OCI-M1 (cell line): ENCODE data around the gene RBBP6.
"Not testable (repeated sequence)": the region's sequence is repeated elsewhere in the genome, so short reads cannot be mapped to it uniquely, and the experiment has no call there.

ENCODE experiments used
- DNase-seq: peaks from one replicate; lab custom pipeline; 2025; lab: John Stamatoyannopoulos, UW

The RBBP6 gene, protein sequence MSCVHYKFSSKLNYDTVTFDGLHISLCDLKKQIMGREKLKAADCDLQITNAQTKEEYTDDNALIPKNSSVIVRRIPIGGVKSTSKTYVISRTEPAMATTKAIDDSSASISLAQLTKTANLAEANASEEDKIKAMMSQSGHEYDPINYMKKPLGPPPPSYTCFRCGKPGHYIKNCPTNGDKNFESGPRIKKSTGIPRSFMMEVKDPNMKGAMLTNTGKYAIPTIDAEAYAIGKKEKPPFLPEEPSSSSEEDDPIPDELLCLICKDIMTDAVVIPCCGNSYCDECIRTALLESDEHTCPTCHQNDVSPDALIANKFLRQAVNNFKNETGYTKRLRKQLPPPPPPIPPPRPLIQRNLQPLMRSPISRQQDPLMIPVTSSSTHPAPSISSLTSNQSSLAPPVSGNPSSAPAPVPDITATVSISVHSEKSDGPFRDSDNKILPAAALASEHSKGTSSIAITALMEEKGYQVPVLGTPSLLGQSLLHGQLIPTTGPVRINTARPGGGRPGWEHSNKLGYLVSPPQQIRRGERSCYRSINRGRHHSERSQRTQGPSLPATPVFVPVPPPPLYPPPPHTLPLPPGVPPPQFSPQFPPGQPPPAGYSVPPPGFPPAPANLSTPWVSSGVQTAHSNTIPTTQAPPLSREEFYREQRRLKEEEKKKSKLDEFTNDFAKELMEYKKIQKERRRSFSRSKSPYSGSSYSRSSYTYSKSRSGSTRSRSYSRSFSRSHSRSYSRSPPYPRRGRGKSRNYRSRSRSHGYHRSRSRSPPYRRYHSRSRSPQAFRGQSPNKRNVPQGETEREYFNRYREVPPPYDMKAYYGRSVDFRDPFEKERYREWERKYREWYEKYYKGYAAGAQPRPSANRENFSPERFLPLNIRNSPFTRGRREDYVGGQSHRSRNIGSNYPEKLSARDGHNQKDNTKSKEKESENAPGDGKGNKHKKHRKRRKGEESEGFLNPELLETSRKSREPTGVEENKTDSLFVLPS (N-terminal part only)

DNA sequence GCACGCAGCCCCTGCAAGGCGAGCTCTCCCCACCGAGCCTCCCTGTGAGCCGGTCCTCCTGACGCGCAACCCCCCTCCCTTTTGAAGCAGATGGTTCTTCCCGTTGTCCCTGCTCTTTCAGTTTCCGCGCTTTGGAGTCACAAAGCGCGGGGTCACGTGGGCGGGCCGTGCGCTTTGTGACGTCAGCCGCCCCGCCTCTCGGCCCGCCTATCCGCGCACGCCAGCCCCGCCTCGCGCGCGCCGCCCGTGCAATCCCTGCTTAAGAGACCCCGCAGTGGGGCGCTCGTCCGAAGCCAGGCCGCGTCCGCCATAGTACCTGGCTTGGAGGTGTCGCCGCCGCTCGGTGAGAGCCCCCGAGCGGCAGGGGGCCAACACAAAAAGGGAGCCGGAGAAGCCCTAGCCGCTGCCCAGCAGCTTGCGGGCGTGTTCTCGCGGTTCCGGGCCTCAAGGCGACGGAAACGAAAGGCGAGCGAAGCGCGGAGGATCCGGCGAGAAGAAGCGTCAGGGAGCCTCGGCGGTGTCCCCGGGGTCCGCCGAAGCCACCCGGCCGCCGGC is at the start of gene RBBP6:
Gene RBBP6, plus strand, starts transcription at position 272 of the 555 bp plus-strand sequence. CDS start 1,061 bp downstream, outside the sequence.
- peak; percentile 97 for DNase-seq

DNA sequence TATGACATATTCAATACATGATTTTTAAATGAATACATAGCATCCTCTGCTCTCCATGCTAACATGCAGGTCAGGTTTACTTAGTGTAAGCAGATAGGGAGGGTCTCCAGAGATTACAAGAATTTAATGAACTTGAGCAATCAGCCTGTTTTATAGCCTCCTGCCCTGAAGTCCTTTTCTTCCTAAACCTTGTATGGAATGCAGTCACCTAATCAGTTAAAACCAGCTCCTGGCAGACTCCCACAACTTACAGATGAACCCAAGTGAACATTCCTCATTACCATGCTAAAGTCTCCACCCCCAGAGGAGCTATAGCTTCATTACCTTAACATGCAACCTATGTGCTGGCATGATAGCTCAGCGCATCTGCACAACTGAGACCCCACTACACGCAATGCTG is 48.5 kb upstream of the RBBP6 start:
- no peak for DNase-seq

DNA sequence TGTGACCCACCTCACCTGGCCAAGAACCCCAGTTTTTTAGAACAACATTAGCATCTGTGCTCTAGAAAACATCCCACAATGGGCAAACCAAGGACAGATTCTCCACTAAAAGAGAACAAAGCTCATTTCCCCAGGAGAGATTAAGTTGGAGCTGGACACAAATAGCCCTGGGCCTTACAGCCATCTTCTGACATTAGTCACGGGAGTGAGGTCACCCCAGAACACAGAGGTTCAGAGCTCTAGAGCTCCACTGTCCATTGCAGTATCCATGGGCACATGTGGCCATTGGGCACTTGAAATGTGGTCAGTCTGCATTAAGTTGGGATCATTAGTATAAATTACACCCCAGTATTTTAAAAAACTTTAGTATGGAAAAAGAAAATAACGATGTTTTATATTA is 47.6 kb upstream of the RBBP6 start:
- DNase-seq: no peak

DNA sequence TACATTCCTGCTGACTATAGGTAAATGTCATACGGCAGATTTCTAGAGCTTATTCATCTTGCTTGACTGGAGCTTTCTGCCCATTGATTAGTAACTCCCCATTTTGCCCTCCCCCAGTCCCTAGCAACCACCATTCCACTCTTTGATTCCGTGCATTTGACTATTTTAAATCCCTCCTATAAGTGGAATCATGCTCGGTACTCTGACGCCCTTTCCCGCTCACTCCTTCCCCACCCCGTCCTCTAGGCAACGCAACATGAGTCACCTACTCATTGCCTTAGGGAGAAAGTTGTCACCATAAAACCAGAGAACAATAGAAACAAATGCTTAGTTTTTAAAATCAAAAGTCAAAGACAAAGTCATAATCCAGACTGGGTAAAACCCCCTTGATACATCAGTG is 45.5 kb upstream of the RBBP6 start:
- no peak for DNase-seq

DNA sequence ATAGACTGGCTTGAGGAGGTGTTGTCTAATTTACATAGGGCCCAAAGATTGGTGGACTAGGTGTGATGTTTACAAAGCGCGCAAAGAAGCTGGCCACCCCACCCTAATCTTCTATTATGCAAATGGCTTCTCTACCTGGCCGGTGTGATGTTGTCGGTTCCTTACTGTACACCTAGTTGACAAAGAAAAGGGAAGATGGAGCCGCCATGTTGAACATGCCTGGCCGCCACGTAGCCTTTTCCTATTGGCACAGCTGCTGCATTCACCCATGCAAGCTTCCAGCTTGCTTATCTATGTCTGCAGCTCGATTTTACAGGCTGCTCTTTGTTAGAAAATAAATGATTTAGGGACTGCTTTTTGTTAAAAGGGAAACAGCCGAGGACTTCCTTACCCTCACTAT is 44.2 kb upstream of the RBBP6 start:
- not testable (repeated sequence) for DNase-seq

DNA sequence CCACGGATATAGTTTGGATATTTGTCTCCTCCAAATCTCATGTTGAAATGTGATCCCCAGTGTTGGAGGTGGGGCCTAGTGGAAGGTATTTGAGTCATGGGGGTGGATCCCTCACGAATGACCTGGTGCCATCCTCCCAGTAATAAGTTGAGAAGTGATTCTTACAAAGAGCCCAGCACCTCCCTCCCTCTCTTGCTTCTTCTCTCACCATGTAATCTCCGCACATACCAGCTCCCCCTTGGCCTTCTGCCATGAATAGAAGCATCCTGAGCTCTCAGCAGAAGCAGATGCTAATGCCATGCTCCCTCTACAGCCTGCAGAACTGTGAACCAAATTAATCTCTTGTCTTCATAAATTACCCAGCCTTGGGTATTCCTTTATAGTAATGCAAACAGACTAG is 41.9 kb upstream of the RBBP6 start:
- DNase-seq: no peak

DNA sequence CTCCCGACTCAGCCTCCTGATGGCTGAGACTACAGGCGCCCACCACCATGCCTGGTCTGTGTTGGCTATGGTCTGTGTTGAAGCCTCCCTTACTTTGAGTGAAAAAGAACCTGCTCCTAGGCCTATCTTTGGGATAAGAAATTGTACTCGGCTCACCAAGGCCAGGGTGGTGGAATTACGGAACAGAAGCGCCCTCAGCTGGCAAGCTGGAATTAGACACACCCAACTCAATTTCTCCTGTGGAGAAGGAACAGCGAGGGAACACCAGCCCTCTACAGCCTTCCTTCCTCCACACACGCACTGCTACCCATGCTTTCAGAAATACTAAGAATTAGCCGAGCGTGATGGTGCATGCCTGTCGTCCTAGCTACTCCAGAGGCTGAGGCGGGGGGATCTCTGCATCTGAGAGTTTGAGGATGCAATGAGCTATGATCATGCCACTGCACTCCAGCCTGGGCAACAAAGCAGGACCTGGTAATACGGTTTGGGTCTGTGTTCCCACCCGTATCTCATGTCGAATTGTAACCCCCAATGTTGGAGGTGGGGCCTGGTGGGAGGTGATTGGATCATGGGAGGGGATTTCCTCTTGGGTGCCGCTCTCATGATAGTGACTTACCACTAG is 40.1 kb upstream of the RBBP6 start:
- peak; percentile 80 for DNase-seq

DNA sequence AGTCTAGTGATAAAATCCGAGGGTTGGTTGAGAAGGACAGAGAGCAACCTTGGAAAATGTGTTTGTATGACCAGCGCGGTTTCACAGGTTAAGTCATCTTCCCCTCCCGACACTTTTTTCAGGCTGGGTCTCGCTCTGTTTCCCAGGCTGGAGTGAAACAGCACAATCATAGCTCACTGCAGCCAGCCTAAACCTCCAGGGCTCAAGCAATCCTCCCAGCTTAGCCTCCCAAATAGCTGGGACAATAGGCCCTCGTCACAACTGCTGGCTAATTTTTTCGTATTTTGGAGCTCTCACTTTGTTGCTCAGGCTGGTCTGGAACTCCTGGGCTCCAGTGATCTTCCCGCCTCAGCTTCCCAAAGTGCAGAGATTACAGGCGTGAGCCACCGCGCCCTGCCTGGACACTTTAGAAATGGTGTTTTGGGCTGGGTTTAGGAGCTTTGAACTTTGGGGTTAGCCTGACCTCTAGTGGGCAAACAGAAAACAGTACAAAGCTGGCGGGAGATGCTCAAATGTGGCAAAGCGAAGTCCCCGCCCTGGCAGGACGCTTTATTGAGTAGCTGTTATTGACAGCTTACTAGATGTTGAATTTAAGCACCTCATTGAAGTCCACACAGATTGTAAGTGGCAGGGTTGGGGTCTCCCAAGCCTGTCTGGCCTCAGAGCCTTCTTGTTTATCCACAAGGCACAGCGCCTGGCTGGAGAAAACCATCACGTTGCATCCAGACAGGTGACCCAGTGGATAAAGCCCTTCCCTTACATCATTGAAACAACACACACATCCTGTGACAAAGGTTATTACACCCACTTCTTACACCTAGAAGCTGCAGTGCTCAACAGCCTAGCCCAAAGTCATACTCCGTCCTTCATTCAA is 34.7 kb upstream of the RBBP6 start:
- DNase-seq: peak; percentile 78

DNA sequence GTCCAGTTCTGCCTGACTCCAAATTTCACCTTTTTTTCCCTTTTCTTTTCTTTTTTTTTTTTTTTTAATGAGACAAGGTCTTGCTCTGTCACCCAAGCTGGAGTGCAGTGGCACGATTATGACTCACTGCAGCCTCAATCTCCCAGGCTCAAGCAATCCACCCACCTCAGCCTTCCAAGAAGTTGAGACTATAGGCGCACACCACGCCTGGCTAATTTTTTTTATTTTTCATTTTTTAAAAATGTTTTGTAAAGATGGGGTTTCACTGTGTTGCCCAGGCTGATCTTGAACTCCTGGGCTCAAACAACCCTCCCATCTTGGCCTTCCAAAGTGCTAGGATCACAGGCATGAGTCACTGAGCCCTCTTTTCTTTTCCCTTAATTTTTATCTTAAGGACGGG is 33.4 kb upstream of the RBBP6 start:
- peak; percentile 30 for DNase-seq

DNA sequence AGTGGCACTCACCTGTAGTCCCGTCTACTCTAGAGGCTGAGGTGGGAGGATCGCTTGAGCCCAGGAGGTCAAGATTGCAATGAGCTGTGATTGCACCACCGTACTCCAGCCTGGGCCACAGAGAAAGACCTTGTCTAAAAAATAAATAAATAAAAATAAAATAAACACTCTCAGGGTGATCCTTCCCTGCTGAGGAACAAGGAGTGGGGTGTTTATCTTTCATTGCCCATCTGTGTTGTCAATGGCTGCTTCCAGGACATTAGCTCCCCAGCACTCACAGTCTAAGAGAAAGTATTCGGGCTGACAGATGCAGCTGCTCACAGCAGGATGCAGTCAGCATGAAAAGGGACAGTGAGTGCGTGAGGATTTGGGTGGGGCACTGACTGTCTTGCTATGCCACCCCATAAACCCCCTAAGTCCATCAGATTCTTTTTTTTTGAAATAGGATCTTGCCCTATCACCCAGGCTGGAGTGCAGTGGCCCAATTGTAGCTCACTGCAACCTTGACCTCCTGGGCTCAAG is 31.3 kb upstream of the RBBP6 start:
- DNase-seq: no peak

DNA sequence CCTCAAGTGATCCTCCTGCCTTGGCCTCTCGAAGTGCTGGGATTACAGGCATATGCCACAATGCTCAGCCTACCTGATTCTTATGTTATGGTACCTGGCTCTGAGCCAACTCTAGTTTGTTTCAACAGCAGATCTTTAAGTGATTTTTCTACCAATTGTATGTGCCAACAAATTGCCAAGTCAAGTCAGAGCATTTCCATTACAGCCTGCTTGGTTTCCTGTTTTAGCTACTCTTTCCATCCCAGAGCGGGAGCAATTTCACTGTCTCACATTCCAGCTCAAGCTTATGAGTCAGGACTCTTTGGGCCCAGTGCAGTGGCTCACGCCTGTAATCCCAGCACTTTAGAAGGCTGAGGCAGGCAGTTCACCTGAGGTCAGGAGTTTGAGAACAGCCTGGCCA is 30.8 kb upstream of the RBBP6 start:
- no peak for DNase-seq

DNA sequence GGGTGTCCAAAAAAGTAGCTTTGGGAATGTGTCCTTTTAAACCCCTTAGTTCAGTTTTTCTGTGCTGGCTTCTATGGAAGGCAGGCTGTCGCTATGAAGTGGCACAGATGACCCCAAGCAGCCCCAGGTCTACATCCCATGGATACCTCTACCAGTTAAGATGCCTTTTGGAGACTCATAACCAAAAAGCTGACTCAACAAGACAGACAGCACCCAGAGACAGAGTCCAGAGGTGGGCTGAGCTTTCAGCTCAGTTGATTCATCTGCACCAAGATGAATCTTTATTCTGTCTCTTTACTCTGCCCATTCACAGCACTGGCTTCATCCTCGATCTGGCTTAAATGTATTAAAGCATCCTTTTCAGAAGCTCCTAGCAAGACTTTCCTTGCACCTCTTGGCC is 29.8 kb upstream of the RBBP6 start:
- no peak for DNase-seq

DNA sequence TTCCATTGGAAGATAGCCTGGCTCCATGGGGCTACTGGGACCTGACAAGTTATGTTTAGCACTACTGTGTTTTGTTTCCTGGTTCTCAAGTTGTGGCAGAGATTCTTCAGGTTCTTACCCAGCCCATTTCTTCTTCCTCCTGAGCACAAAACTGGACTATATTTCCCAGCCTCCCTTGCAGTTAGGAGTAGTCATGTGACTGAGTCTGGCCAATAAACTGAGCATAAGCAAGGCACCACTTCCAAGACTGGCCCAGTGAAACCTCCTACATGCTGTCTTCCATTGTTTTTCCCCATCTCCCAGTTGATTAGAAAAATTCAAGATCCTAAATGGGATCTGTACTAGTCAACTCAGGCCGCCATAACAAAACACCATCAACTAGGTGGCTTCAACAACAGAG is 28.2 kb upstream of the RBBP6 start:
- DNase-seq: no peak

DNA sequence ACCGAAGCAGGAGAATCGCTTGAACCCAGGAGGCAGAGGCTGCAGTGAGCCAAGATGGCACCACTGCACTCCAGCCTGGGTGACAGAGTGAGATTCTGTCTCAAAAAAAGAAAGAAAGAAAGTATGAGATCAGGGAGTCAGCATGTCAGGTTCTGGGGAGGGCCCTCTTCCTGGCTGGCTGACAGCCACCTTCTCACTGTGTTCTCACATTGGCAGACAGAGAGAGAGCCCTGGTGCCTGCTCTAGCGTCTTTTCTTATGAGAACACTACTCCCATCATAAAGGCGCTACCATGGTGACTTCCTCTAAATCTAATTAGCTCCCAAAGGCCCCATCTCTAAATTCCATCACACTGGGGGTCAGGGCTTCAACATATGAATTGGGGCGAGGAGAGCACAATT is 27.6 kb upstream of the RBBP6 start:
- DNase-seq: no peak

DNA sequence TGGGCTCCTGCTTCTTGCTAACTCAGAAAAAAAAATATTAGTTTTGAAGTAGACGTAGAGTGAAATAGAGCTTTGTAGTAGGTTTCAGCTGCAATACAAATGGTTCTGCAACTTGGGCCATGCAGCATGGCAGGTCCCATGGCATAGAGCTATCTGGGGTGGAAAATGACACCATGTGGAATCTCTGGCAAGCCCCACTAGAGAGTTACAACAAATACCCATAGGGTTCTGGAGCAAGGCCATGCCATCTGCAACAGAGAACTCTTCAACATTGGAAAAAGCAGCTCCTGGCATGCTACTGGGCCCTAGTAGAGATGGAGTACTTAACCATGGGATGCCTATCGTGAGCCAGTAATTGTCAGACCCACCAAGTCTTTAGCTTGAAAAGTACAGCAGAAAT is 25.3 kb upstream of the RBBP6 start:
- no peak for DNase-seq

DNA sequence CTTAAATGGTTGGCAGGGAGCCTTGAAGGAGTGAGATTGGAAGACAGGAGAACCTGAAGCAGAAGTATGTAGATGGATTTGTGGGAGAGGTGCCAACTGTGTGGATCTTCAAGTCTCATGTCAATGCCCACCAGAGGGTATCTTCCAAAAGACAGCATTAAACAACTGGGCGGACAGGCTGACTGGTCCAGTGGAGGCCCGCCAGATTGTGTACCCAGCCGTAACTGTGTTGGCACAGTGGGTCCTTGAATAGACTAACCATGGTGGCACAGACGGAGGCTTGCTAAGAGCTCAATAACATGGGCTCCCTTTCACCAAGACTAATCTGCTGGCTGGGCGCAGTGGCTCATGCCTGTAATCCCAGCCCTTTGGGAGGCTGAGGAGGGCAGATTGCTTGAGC is 24.2 kb upstream of the RBBP6 start:
- no peak for DNase-seq

DNA sequence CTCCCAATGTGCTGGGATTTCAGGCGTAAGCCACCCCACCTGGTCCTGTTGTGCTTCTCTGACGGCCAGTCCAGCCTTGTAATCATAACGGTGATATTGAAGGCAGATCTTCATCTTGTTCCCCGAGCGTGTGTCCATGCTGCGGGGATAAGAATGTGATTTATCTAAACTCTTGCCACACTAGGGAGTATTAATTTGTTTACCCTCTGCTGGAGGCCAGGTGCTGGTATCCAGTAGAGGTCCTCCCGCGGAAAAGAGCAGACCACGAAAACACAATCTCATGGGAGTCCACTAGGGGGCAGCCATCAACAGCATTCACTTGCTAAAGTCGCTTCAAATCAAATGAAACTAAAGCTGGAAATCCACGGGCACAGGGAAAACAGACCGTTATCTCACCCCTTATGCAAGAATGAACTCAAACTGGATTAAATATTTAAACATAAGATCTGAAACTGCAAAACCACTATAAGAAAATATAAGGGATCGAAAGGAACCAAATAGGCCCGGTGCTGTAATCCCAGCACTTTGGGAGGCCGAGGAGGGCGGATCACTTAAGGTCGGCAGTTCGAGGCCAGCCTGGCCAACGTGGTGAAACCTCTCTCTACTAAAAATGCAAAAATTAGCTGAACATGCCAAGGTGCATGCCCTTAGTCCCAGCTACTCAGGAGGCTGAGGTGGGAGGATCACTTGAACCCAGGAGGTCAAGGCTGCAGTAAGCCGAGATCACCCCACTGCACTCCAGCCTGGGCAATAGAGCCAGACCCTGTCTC is 22.3 kb upstream of the RBBP6 start:
- DNase-seq: peak; percentile 90

DNA sequence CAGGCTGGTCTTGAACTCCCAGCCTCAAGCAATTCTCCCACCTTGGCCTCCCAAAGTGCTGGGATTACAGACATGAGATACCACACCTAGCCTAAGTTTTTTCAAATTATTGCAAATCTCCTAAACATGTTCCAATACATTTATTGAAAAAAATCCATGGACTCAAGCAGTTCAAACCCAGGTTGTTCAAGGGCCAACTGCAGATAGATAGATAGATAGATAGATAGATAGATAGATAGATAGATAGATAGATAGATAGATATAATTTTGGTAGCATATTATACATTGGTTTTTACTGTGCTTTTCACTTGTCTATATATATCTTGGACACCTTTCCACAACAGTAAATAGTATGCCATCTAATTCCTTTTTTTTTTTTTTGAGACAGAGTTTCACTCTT is 20.9 kb upstream of the RBBP6 start:
- no peak for DNase-seq

DNA sequence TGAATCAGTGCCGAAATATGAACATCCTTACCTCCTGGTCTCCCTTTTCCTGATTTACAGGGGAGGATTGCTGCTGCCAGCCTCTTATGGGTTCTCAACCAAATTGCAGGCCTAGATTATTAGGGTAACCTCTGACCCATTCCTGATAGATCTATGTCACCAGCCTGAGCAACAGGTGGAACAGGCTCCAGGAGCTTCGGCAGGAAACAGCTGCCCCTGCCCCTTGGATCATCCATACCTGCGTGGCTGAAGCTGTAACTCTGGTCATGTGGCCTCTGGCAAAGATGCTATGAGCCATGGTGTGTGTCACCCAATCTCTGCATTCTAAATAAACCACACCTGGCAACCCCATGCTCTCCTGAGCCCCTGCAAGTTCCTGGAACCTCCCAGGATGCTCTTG is 18.4 kb upstream of the RBBP6 start:
- no peak for DNase-seq

DNA sequence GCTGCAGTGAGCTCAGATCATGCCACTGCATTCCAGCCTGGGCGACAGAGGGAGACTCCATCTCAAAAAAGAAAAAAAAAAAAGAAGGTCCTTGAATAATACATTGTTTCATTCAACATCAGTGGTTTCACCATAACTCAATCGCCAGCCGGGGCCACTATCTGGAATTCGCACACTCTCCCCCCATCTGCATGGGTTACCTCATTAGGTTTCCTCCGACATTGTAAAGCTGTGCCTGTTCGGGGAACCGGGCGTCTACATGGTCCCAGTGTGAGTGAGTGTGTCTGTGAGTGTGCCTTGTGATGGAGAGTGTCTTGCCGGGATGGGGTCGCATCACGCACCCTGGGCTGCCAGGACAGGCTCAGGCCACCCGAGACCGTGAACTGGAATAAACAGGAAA is 16.6 kb upstream of the RBBP6 start:
- no peak for DNase-seq
